Panc1 (cell line): ENCODE results near the gene WNT7B. TPM values are rescaled to one million over a fixed set of nuclear protein-coding genes. Genes with fewer than 3 reads are reported as not detected.

Experiments used
- ATAC-seq: fragments of 200-7000 bp; cut with Tn5 transposase; 2 replicates; pipeline ENCODE4 v1.9.1; 2020; ENCODE audit warnings: mild to moderate bottlenecking, moderate library complexity
- BruUV-seq: library from RNA; stranded (reverse); fragments of 400-500 nt; replicated peaks from 2 replicates; lab custom pipeline; 2021; lab: Mats Ljungman, UMichigan
- CTCF ChIA-PET: fragments of 300-600 bp; sonication (Branson Sonifier 250); formaldehyde crosslinking; loops from one replicate; lab custom pipeline; 2022; ENCODE audit warnings: antibody characterized with exemption; lab: Charles Lee
- POLR2A ChIA-PET: fragments of 300-600 bp; sonication (Branson Sonifier 250); formaldehyde crosslinking; loops from one replicate; lab custom pipeline; 2022; ENCODE audit warnings: antibody characterized with exemption; lab: Charles Lee
- DNase-seq: peaks from one replicate; pipeline ENCODE4 v3.0.0-alpha.2; 2010; ENCODE audit warnings: low read depth, low spot score
- H3K27ac ChIP-seq: 2 replicates; pipeline ENCODE4 v1.5.1; 2011; ENCODE audit warnings: mild to moderate bottlenecking, low read length, inconsistent platforms
- H3K27me3 ChIP-seq: fragments of 200-500 bp; sonication (Bioruptor generic); 2 replicates; pipeline ENCODE4 v1.6.0; 2014; ENCODE audit warnings: low read length, inconsistent platforms; ENCODE audit not compliant: control insufficient read depth, insufficient read depth
- H3K36me3 ChIP-seq: fragments of 200-500 bp; sonication (Bioruptor generic); 2 replicates; pipeline ENCODE4 v1.5.1; 2014; ENCODE audit warnings: inconsistent platforms, mild to moderate bottlenecking, low read length, moderate library complexity; ENCODE audit not compliant: control insufficient read depth, insufficient read depth
- H3K4me1 ChIP-seq: 2 replicates; pipeline ENCODE4 v1.5.1; 2011; ENCODE audit warnings: inconsistent platforms, mild to moderate bottlenecking, low read length, moderate library complexity; ENCODE audit not compliant: control insufficient read depth, insufficient read depth
- H3K4me3 ChIP-seq, 2 experiments: 2 replicates each; pipeline ENCODE4 v1.5.1; 2011 to 2012; ENCODE audit warnings: low read depth in 2 of 2, low read length in 2 of 2, mild to moderate bottlenecking in 2 of 2, inconsistent platforms in 1 of 2, moderate library complexity in 1 of 2
- H3K9me3 ChIP-seq: fragments of 200-500 bp; sonication (Bioruptor generic); 2 replicates; pipeline ENCODE4 v1.5.1; 2014; ENCODE audit warnings: low read depth, mild to moderate bottlenecking, inconsistent platforms, low read length, moderate library complexity; ENCODE audit not compliant: control insufficient read depth, insufficient read depth
- CTCF ChIP-seq: fragments of 450-650 bp; IDR thresholded peaks from 2 replicates; pipeline ENCODE4 v1.5.1; 2017; ENCODE audit warnings: mild to moderate bottlenecking
- POLR2AphosphoS5 ChIP-seq: IDR thresholded peaks from 2 replicates; pipeline ENCODE4 v1.6.1; 2012; ENCODE audit warnings: mild to moderate bottlenecking, low read depth, low read length, moderate library complexity
- REST ChIP-seq, 2 experiments: IDR thresholded peaks; 2 replicates each; pipeline ENCODE4 v1.6.1; 2011 to 2012; ENCODE audit warnings: low read depth in 2 of 2, control low read depth in 1 of 2, low read length in 1 of 2, mild to moderate bottlenecking in 1 of 2, moderate library complexity in 1 of 2; ENCODE audit not compliant: insufficient read depth in 1 of 2
- SIN3A ChIP-seq: IDR thresholded peaks from 2 replicates; pipeline ENCODE4 v1.6.1; 2012; ENCODE audit warnings: low read depth, mild to moderate bottlenecking, low read length, moderate library complexity, borderline replicate concordance; ENCODE audit not compliant: insufficient read depth
- TCF7L2 ChIP-seq: IDR thresholded peaks from 2 replicates; pipeline ENCODE4 v1.6.1; 2011; ENCODE audit warnings: mild to moderate bottlenecking, low read depth, low read length, inconsistent platforms
- in situ Hi-C: cut with HindIII; loops from 2 replicates; pipeline ENCODE4 v1.10.0; 2016; ENCODE audit warnings: low sequenced_read_pairs, low pct_unique_long_range_greater_than_20kb
- intact Hi-C: fragments of 100-400 bp; cut with micrococcal nuclease; formaldehyde crosslinking; loops from one replicate; pipeline ENCODE4 v1.10.0; 2022; ENCODE audit not compliant: unreplicated experiment
- total RNA-seq: library from RNA; stranded (reverse); gene quantifications from one replicate; pipeline ENCODE4 v1.2.1, GENCODE V29; 2021; ENCODE audit not compliant: unreplicated experiment

The WNT7B gene
- total RNA-seq, 1 experiment from 2014 or later: 52.1 TPM

GRCh38 chr22:45915151-45915550 is 61.8 kb downstream of the WNT7B start:
- H3K9me3 ChIP-seq: no peaks in the 10 kb centered on the region
- in situ Hi-C loops: no loop called here
- ATAC-seq (no peak), DNase-seq (no peak)
- no peaks in the 10 kb centered on the region for H3K36me3 ChIP-seq
- CTCF ChIA-PET: no interaction called here
- POLR2A ChIA-PET: no interaction called here
- TF ChIP-seq CTCF (no peak), TCF7L2 (no peak), SIN3A (no peak), POLR2AphosphoS5 (no peak), REST (IDR thresholded peaks at IDR 0.05; ENCODE audit: insufficient read depth in 1 of 2, low read depth in 2 of 2, low read length in 1 of 2) (no peak)
- H3K27me3 ChIP-seq: no peaks in the 10 kb centered on the region
- no peak overlapping the region for H3K4me3 ChIP-seq
- intact Hi-C loops: loop anchor here (5.0 kb wide), 1 partner anchor 52 kb away; no protein-coding TSS in a partner anchor
- peaks cover 33% of the 10 kb centered on the region for H3K4me1 ChIP-seq
- H3K27ac ChIP-seq: no peak overlapping the region
- BruUV-seq: no TSS peak

GRCh38 chr22:45914309-45914708 is 62.7 kb downstream of the WNT7B start:
- Histone ChIP-seq H3K4me1 (peaks cover 25% of the 10 kb centered on the region), H3K27ac (no peak overlapping the region), H3K4me3 (no peak overlapping the region), H3K36me3 (no peaks in the 10 kb centered on the region), H3K9me3 (no peaks in the 10 kb centered on the region), H3K27me3 (no peaks in the 10 kb centered on the region)
- TF ChIP-seq REST (IDR thresholded peaks at IDR 0.05; ENCODE audit: insufficient read depth in 1 of 2, low read depth in 2 of 2, low read length in 1 of 2) (no peak), TCF7L2 (no peak), CTCF (no peak), POLR2AphosphoS5 (no peak), SIN3A (no peak)
- in situ Hi-C loops (no loop called here), intact Hi-C loops (no loop called here)
- ChIA-PET CTCF (no interaction called here), POLR2A (no interaction called here)
- ATAC-seq (no peak), DNase-seq (no peak)
- BruUV-seq: no TSS peak
